ENCODE results near the gene AMZ1. TPM values are rescaled to one million over a fixed set of nuclear protein-coding genes. Genes with fewer than 3 reads are reported as not detected.

The AMZ1 gene
- total and polyA plus RNA-seq, 10 of the 15 experiments (the other 5 are each of a cell fraction or from before 2014, with no cell fraction given), result 0.02 to 2.0 (median 0.69) TPM

DNA sequence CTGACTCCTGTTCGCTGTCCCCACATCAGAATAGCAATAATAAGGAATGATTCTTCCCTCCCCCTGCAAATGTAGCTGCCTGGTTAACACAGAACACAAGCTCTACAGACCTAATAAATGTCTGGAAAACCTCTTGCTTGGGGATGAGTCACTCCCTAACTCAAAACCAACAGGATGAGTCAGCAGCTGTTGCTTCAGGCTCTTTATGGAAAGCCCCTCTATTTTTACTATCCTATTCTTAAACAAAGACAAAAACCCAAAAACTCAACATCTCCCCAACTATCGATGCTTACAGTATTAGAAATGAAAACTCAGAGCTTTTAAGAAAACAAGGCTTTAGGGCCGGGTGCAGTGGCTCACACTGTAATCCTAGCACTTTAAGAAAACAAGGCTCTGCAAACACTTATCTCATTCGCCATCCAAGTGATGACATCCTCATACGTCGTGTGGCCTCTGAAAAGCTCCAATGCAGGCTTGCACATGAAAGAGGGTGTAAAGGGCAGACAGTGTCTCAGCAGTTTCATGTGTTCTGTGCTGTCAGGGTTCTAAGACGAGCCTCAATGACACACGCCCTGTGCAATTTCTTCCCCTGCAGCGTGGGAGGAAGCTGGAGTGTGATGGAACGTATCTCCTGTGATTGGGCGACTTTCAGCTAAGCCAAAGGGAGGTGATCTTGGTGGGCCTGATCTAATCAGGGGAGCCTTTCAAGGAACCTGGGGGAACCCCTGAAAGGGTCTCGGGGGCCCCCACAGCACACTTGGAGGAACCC is 70.1 kb downstream of the AMZ1 start (continued):
- peak; percentile 81 for TF ChIP-seq CREM (IDR thresholded peaks at IDR 0.05; ENCODE audit: low read depth)
- TF ChIP-seq MTA2 (IDR thresholded peaks at IDR 0.05; ENCODE audit: low read depth), result peak; percentile 56
- TF ChIP-seq SIN3A (IDR thresholded peaks at IDR 0.05; ENCODE audit: low read depth, low read length), result no peak
- no peak for TF ChIP-seq PAX8 (IDR thresholded peaks at IDR 0.05)
- peak in 1 of 2 experiments; percentile 56; a peak in 2 of 4 replicates for TF ChIP-seq BHLHE40 (IDR thresholded peaks at IDR 0.05; ENCODE audit: borderline replicate concordance in 1 of 2, low read depth in 2 of 2, low read length in 1 of 2)
- TF ChIP-seq TBL1XR1 (IDR thresholded peaks at IDR 0.05; ENCODE audit: low read depth, low read length), result no peak
- TF ChIP-seq TCF3 (IDR thresholded peaks at IDR 0.05; ENCODE audit: borderline replicate concordance, insufficient read depth, low read depth, low read length), result no peak
- TF ChIP-seq ESRRA (IDR thresholded peaks at IDR 0.05; ENCODE audit: low read length), result no peak
- TF ChIP-seq, protein P1, sequence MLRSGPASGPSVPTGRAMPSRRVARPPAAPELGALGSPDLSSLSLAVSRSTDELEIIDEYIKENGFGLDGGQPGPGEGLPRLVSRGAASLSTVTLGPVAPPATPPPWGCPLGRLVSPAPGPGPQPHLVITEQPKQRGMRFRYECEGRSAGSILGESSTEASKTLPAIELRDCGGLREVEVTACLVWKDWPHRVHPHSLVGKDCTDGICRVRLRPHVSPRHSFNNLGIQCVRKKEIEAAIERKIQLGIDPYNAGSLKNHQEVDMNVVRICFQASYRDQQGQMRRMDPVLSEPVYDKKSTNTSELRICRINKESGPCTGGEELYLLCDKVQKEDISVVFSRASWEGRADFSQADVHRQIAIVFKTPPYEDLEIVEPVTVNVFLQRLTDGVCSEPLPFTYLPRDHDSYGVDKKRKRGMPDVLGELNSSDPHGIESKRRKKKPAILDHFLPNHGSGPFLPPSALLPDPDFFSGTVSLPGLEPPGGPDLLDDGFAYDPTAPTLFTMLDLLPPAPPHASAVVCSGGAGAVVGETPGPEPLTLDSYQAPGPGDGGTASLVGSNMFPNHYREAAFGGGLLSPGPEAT (IDR thresholded peaks at IDR 0.05; ENCODE audit: low read depth), result peak; percentile 96
- TF ChIP-seq PAX5 (IDR thresholded peaks at IDR 0.05; ENCODE audit: borderline replicate concordance, low read depth, low read length), result no peak
- TF ChIP-seq GATAD2B (conservative IDR thresholded peaks at IDR 0.05; ENCODE audit: low read depth), result peak; percentile 73; the same call in 1 of the 2 replicates
- TF ChIP-seq SMARCA5 (IDR thresholded peaks at IDR 0.05), result peak; percentile 93
- TF ChIP-seq, protein P2, sequence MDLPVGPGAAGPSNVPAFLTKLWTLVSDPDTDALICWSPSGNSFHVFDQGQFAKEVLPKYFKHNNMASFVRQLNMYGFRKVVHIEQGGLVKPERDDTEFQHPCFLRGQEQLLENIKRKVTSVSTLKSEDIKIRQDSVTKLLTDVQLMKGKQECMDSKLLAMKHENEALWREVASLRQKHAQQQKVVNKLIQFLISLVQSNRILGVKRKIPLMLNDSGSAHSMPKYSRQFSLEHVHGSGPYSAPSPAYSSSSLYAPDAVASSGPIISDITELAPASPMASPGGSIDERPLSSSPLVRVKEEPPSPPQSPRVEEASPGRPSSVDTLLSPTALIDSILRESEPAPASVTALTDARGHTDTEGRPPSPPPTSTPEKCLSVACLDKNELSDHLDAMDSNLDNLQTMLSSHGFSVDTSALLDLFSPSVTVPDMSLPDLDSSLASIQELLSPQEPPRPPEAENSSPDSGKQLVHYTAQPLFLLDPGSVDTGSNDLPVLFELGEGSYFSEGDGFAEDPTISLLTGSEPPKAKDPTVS (IDR thresholded peaks at IDR 0.05; ENCODE audit: low read depth, low read length), result no peak
- TF ChIP-seq, protein P3, sequence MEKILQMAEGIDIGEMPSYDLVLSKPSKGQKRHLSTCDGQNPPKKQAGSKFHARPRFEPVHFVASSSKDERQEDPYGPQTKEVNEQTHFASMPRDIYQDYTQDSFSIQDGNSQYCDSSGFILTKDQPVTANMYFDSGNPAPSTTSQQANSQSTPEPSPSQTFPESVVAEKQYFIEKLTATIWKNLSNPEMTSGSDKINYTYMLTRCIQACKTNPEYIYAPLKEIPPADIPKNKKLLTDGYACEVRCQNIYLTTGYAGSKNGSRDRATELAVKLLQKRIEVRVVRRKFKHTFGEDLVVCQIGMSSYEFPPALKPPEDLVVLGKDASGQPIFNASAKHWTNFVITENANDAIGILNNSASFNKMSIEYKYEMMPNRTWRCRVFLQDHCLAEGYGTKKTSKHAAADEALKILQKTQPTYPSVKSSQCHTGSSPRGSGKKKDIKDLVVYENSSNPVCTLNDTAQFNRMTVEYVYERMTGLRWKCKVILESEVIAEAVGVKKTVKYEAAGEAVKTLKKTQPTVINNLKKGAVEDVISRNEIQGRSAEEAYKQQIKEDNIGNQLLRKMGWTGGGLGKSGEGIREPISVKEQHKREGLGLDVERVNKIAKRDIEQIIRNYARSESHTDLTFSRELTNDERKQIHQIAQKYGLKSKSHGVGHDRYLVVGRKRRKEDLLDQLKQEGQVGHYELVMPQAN (conservative IDR thresholded peaks at IDR 0.05), result no peak
- TF ChIP-seq, protein P4, sequence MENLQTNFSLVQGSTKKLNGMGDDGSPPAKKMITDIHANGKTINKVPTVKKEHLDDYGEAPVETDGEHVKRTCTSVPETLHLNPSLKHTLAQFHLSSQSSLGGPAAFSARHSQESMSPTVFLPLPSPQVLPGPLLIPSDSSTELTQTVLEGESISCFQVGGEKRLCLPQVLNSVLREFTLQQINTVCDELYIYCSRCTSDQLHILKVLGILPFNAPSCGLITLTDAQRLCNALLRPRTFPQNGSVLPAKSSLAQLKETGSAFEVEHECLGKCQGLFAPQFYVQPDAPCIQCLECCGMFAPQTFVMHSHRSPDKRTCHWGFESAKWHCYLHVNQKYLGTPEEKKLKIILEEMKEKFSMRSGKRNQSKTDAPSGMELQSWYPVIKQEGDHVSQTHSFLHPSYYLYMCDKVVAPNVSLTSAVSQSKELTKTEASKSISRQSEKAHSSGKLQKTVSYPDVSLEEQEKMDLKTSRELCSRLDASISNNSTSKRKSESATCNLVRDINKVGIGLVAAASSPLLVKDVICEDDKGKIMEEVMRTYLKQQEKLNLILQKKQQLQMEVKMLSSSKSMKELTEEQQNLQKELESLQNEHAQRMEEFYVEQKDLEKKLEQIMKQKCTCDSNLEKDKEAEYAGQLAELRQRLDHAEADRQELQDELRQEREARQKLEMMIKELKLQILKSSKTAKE (IDR thresholded peaks at IDR 0.05; ENCODE audit: low read depth, poor library complexity, severe bottlenecking), result peak; percentile 73
- no peak for TF ChIP-seq HCFC1 (IDR thresholded peaks at IDR 0.05; ENCODE audit: low read length)
- peak; percentile 74 for TF ChIP-seq IKZF1 (conservative IDR thresholded peaks at IDR 0.05)
- TF ChIP-seq IKZF2 (IDR thresholded peaks at IDR 0.05), result peak; percentile 80 to 82
- TF ChIP-seq KAT2A (conservative IDR thresholded peaks at IDR 0.05; ENCODE audit: control insufficient read depth, low read depth, low read length), result no peak
- TF ChIP-seq BCL11A (IDR thresholded peaks at IDR 0.05; ENCODE audit: low read depth, low read length), result peak; percentile 61; the same call in 1 of the 2 replicates

Data from GM12878 (cell line).